Measurements from ENCODE around the gene MGAT5. TPM values are rescaled to one million over a fixed set of nuclear protein-coding genes. Genes with fewer than 3 reads are reported as not detected.

The MGAT5 gene
- total RNA-seq, 2 experiments from 2014 or later, result 60.8 to 68.0 TPM

DNA sequence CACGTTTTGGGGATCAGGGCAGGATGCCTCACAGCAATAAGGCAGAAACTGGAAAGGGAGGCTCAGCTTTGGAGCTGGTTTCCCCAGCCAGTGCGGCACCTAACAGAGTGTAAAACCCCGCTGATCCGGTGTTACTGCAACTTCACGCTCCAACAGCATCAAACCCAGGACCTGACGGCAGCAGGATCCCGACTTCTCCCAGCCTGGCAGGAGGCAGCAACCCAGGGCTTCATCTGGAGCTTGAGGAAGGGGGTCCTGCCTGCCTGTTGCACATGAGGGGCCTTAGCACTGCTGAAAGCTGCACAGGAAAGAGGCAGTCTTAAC, 209.8 kb downstream of the MGAT5 start:
- no peaks in the 10 kb centered on the region for H3K36me3 ChIP-seq (ENCODE audit: insufficient read depth, low read length)
- H3K4me1 ChIP-seq (ENCODE audit: insufficient read depth, low read length, poor library complexity, severe bottlenecking), result no peaks in the 10 kb centered on the region
- H3K9me3 ChIP-seq (ENCODE audit: low read length), result no peaks in the 10 kb centered on the region
- no TSS peak for BruUV-seq (replicated peaks)
- no peak overlapping the region for H2AFZ ChIP-seq (ENCODE audit: low read length)
- no peaks in the 10 kb centered on the region for H3K79me2 ChIP-seq (ENCODE audit: insufficient read depth, low read depth, low read length)
- H4K20me1 ChIP-seq (ENCODE audit: insufficient read depth, low read length), result no peaks in the 10 kb centered on the region
- no peak for DNase-seq (ENCODE audit: low spot score)
- no peak overlapping the region for H3K4me3 ChIP-seq (ENCODE audit: low read depth, low read length, poor library complexity, severe bottlenecking)
- no peak overlapping the region for H3K27ac ChIP-seq (ENCODE audit: low read depth, low read length, poor library complexity, severe bottlenecking)
- no peaks in the 10 kb centered on the region for H3K9me2 ChIP-seq (ENCODE audit: insufficient read depth, low read length)
- intact Hi-C loops (cut with micrococcal nuclease; ENCODE audit: unreplicated experiment), result loop anchor here (10.0 kb wide), 1 partner anchor 311 kb away; no protein-coding TSS in a partner anchor
- TF ChIP-seq CTCF (conservative IDR thresholded peaks at IDR 0.05; ENCODE audit: low read length) (no peak), EZH2phosphoT487 (IDR thresholded peaks at IDR 0.05; ENCODE audit: borderline replicate concordance, low read depth, low read length) (no peak)
- ChIA-PET POLR2A (no interaction called here), CTCF (ENCODE audit: unreplicated experiment) (interaction anchor here (0.6 kb wide), 1 partner anchor 356 kb away, joined by 3 read pairs; no protein-coding TSS in a partner anchor)
- no peak overlapping the region for H3K4me2 ChIP-seq (ENCODE audit: low read length)

DNA sequence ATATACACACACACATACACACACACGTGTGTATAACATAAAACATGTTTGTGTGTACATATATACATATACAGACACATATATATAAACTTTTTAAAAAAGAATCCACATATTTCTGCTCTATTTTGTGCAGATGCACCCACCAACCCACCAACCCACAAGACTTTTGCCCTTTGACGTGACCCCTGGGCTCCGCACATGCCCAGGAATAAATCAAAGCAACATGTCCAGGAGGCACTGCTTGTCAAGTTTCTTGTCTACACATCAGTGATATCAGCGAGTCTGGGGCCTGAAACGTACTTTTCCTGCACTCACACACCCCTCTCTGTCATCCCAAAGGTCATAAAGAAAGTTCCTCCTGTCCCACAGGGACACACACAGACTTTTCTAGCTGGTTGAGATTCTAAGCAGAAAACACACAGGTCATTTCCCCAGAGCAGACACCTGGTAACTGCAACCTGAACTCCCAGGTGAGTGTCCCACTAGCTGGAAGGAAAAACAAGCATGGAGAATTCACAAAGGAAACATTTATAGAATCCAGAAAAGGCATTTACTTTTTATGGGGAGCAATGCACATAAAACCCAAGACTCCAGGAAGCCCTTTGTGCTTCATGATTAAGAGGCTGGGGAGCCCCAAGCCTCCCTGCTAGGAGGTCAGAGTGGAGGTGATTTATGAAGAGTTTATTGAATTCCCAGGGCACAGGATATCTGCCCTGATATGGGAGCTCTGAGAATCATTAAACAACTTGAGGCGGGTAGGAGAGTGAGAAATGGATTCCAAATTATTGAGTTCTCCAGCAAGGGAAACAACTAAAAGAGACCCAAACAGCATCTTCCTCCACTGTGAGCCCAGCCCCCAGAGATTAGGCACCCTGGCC, 211.6 kb downstream of the MGAT5 start:
- no peaks in the 10 kb centered on the region for H4K20me1 ChIP-seq (ENCODE audit: insufficient read depth, low read length)
- H3K9me3 ChIP-seq (ENCODE audit: low read length), result no peaks in the 10 kb centered on the region
- ChIA-PET POLR2A (interaction anchor here (0.6 kb wide), 1 partner anchor 342 kb away, joined by 3 read pairs; no protein-coding TSS in a partner anchor), CTCF (ENCODE audit: unreplicated experiment) (no interaction called here)
- H3K36me3 ChIP-seq (ENCODE audit: insufficient read depth, low read length), result no peaks in the 10 kb centered on the region
- no peak overlapping the region for H2AFZ ChIP-seq (ENCODE audit: low read length)
- H3K79me2 ChIP-seq (ENCODE audit: insufficient read depth, low read depth, low read length), result no peaks in the 10 kb centered on the region
- H3K4me2 ChIP-seq (ENCODE audit: low read length), result no peak overlapping the region
- no peaks in the 10 kb centered on the region for H3K9me2 ChIP-seq (ENCODE audit: insufficient read depth, low read length)
- TF ChIP-seq EZH2phosphoT487 (IDR thresholded peaks at IDR 0.05; ENCODE audit: borderline replicate concordance, low read depth, low read length) (no peak), CTCF (conservative IDR thresholded peaks at IDR 0.05; ENCODE audit: low read length) (no peak)
- no peak overlapping the region for H3K27ac ChIP-seq (ENCODE audit: low read depth, low read length, poor library complexity, severe bottlenecking)
- DNase-seq (ENCODE audit: low spot score), result no peak
- BruUV-seq (replicated peaks), result no TSS peak
- intact Hi-C loops (cut with micrococcal nuclease; ENCODE audit: unreplicated experiment), result loop anchor here (10.0 kb wide), 1 partner anchor 309 kb away; no protein-coding TSS in a partner anchor
- no peak overlapping the region for H3K4me3 ChIP-seq (ENCODE audit: low read depth, low read length, poor library complexity, severe bottlenecking)
- no peaks in the 10 kb centered on the region for H3K4me1 ChIP-seq (ENCODE audit: insufficient read depth, low read length, poor library complexity, severe bottlenecking)

- H3K79me2 ChIP-seq (ENCODE audit: insufficient read depth, low read depth, low read length), result no peaks in the 10 kb centered on the region
- intact Hi-C loops (cut with micrococcal nuclease; ENCODE audit: unreplicated experiment), result loop anchor here (10.0 kb wide), 1 partner anchor 309 kb away; no protein-coding TSS in a partner anchor
- peak; percentile 65 for DNase-seq (ENCODE audit: low spot score)
- no peak overlapping the region for H2AFZ ChIP-seq (ENCODE audit: low read length)
- no TSS peak for BruUV-seq (replicated peaks)
- H4K20me1 ChIP-seq (ENCODE audit: insufficient read depth, low read length), result no peaks in the 10 kb centered on the region
- H3K4me2 ChIP-seq (ENCODE audit: low read length), result no peak overlapping the region
- no peaks in the 10 kb centered on the region for H3K9me3 ChIP-seq (ENCODE audit: low read length)
- no peaks in the 10 kb centered on the region for H3K9me2 ChIP-seq (ENCODE audit: insufficient read depth, low read length)
- H3K36me3 ChIP-seq (ENCODE audit: insufficient read depth, low read length), result no peaks in the 10 kb centered on the region
- ChIA-PET CTCF (ENCODE audit: unreplicated experiment) (no interaction called here), POLR2A (no interaction called here)
- no peak for TF ChIP-seq EZH2phosphoT487 (IDR thresholded peaks at IDR 0.05; ENCODE audit: borderline replicate concordance, low read depth, low read length)
- peak; percentile 86 for TF ChIP-seq CTCF (conservative IDR thresholded peaks at IDR 0.05; ENCODE audit: low read length)
- no peak overlapping the region for H3K4me3 ChIP-seq (ENCODE audit: low read depth, low read length, poor library complexity, severe bottlenecking)
- H3K4me1 ChIP-seq (ENCODE audit: insufficient read depth, low read length, poor library complexity, severe bottlenecking), result no peaks in the 10 kb centered on the region
- H3K27ac ChIP-seq (ENCODE audit: low read depth, low read length, poor library complexity, severe bottlenecking), result no peak overlapping the region
Measured at GRCh38 chr2:134466141-134466540, 212.3 kb downstream of the MGAT5 start.
